A549 (cell line): ENCODE data around the gene TRNAU1AP. TPM values are rescaled to one million over a fixed set of nuclear protein-coding genes. Genes with fewer than 3 reads are reported as not detected.

Experiments
- ATAC-seq, 2 experiments: fragments of 200-7000 bp in 1 of 2; fragments of >200 bp in 1 of 2; cut with Nextera tagmentation in 1 of 2; cut with Tn5 transposase in 1 of 2; 3 replicates each; pipeline versions ENCODE4 v1.8.0 to v1.9.1; 2018 to 2020; ENCODE audit warnings: mild to moderate bottlenecking in 1 of 2, moderate library complexity in 1 of 2
- CTCF ChIA-PET: fragments of 300-600 bp; sonication (Branson Sonifier 250); formaldehyde crosslinking; extraction: SDS; loops from one replicate; lab custom pipeline; 2021; ENCODE audit warnings: antibody characterized with exemption, inconsistent platforms; lab: Yijun Ruan, JAX
- POLR2A ChIA-PET: fragments of 350-600 bp; formaldehyde crosslinking; extraction: SDS; loops from one replicate; lab custom pipeline; 2021; ENCODE audit warnings: antibody characterized with exemption, inconsistent platforms; lab: Yijun Ruan, JAX
- DNase-seq, 2 experiments: peaks; one replicate each; pipeline versions ENCODE4 v3.0.0 to v3.0.0-alpha.2; 2011 to 2016; ENCODE audit warnings: low read depth in 1 of 2, low spot score in 1 of 2
- FAIRE-seq: peaks from 2 replicates; lab custom pipeline; 2011; peaks lifted over from hg19 to GRCh38; lab: Jason Lieb, UNC
- H3K27ac ChIP-seq, 2 experiments: fragments of >200 bp; sonication (Bioruptor Twin); formaldehyde crosslinking; 3 replicates each; pipeline ENCODE4 v1.5.1; 2016 to 2017
- H3K4me1 ChIP-seq: fragments of >200 bp; sonication (Bioruptor Twin); formaldehyde crosslinking; 3 replicates; pipeline ENCODE4 v1.6.1; 2016
- H3K4me2 ChIP-seq: fragments of >200 bp; sonication (Bioruptor Twin); formaldehyde crosslinking; 3 replicates; pipeline ENCODE4 v1.6.1; 2016
- H3K4me3 ChIP-seq: fragments of >200 bp; sonication (Bioruptor Twin); formaldehyde crosslinking; 3 replicates; pipeline ENCODE4 v1.5.1; 2016
- H3K9me3 ChIP-seq: fragments of >200 bp; sonication (Bioruptor Twin); formaldehyde crosslinking; 3 replicates; pipeline ENCODE4 v1.6.1; 2016
- BCL3 ChIP-seq: fragments of >200 bp; sonication (Bioruptor Twin); formaldehyde crosslinking; IDR thresholded peaks from 3 replicates; pipeline ENCODE4 v1.6.1; 2016
- CBX8 ChIP-seq: fragments of 200-600 bp; sonication (generic); IDR thresholded peaks from 2 replicates; pipeline ENCODE4 v1.6.1; 2016
- CHD2 ChIP-seq: fragments of 150-350 bp; IDR thresholded peaks from 2 replicates; pipeline ENCODE4 v1.6.1; 2014; ENCODE audit warnings: low read length; ENCODE audit not compliant: partially characterized antibody
- CHD4 ChIP-seq: fragments of 200-600 bp; sonication (generic); IDR thresholded peaks from 2 replicates; pipeline ENCODE4 v1.6.1; 2016; ENCODE audit warnings: antibody characterized with exemption, mild to moderate bottlenecking, borderline replicate concordance
- CTCF ChIP-seq: fragments of >200 bp; sonication (Bioruptor Twin); formaldehyde crosslinking; IDR thresholded peaks from 3 replicates; pipeline ENCODE4 v1.5.1; 2016
- ELK1 ChIP-seq: fragments of 150-350 bp; IDR thresholded peaks from 2 replicates; pipeline ENCODE4 v1.6.1; 2014; ENCODE audit warnings: low read depth, mild to moderate bottlenecking, low read length
- ESRRA ChIP-seq: fragments of 150-350 bp; IDR thresholded peaks from 2 replicates; pipeline ENCODE4 v1.6.1; 2014; ENCODE audit warnings: mild to moderate bottlenecking, low read length, borderline replicate concordance
- FOSB ChIP-seq: fragments of 250-450 bp; sonication (Bioruptor Pico); IDR thresholded peaks from 2 replicates; pipeline ENCODE4 v1.5.0; 2020; ENCODE audit warnings: mild to moderate bottlenecking, moderate library complexity
- FOSL2 ChIP-seq, 2 experiments: fragments of 450-650 bp in 1 of 2; fragments of >200 bp in 1 of 2; sonication (Bioruptor Twin) in 1 of 2; formaldehyde crosslinking; IDR thresholded peaks; 2 replicates each; pipeline versions ENCODE4 v1.5.0 to v1.6.1; 2016 to 2020; ENCODE audit warnings: mild to moderate bottlenecking in 1 of 2, moderate library complexity in 1 of 2
- GATA3 ChIP-seq: IDR thresholded peaks from 2 replicates; pipeline ENCODE4 v1.6.1; 2012; ENCODE audit warnings: borderline replicate concordance
- HOXB13 ChIP-seq: fragments of 250-450 bp; sonication (Bioruptor Pico); IDR thresholded peaks from 2 replicates; pipeline ENCODE4 v1.5.0; 2020; ENCODE audit warnings: low read depth, mild to moderate bottlenecking, moderate library complexity
- HOXB5 ChIP-seq: fragments of 250-450 bp; sonication (Bioruptor Pico); IDR thresholded peaks from 2 replicates; pipeline ENCODE4 v1.5.0; 2020; ENCODE audit warnings: mild to moderate bottlenecking, moderate library complexity
- JUNB ChIP-seq: fragments of >200 bp; sonication (Bioruptor Twin); formaldehyde crosslinking; IDR thresholded peaks from 2 replicates; pipeline ENCODE4 v1.6.1; 2016
- KDM1A ChIP-seq: fragments of 200-600 bp; sonication (generic); IDR thresholded peaks from 2 replicates; pipeline ENCODE4 v1.6.1; 2016; ENCODE audit warnings: low read depth, mild to moderate bottlenecking
- KDM5A ChIP-seq: fragments of 200-600 bp; sonication (generic); IDR thresholded peaks from 2 replicates; pipeline ENCODE4 v1.6.1; 2016; ENCODE audit warnings: antibody characterized with exemption, mild to moderate bottlenecking
- MAFK ChIP-seq: fragments of 450-650 bp; IDR thresholded peaks from 2 replicates; pipeline ENCODE4 v1.6.1; 2014; ENCODE audit not compliant: partially characterized antibody
- MAX ChIP-seq: IDR thresholded peaks from 2 replicates; pipeline ENCODE4 v1.6.1; 2012
- MAZ ChIP-seq: fragments of 150-350 bp; IDR thresholded peaks from 2 replicates; pipeline ENCODE4 v1.6.1; 2014; ENCODE audit warnings: antibody characterized with exemption, low read depth, low read length, borderline replicate concordance
- NFE2L2 ChIP-seq: fragments of 150-350 bp; conservative IDR thresholded peaks from 2 replicates; pipeline ENCODE4 v1.6.1; 2014; ENCODE audit warnings: low read length
- PBX3 ChIP-seq: IDR thresholded peaks from 2 replicates; pipeline ENCODE4 v1.6.1; 2012
- RAD21 ChIP-seq, 2 experiments: fragments of >200 bp in 1 of 2; sonication (Bioruptor Twin) in 1 of 2; formaldehyde crosslinking in 1 of 2; IDR thresholded peaks in 1 of 2; conservative IDR thresholded peaks in 1 of 2; 2 replicates in 1 of 2; 3 replicates in 1 of 2; pipeline ENCODE4 v1.6.1; 2012 to 2018; ENCODE audit warnings: inconsistent platforms in 1 of 2
- RARB ChIP-seq: fragments of 250-450 bp; sonication (Bioruptor Pico); IDR thresholded peaks from 2 replicates; pipeline ENCODE4 v1.8.0; 2021; ENCODE audit warnings: mild to moderate bottlenecking, moderate library complexity
- RNF2 ChIP-seq: fragments of 200-600 bp; sonication (generic); IDR thresholded peaks from 2 replicates; pipeline ENCODE4 v1.6.1; 2016; ENCODE audit warnings: low read depth, mild to moderate bottlenecking, antibody characterized with exemption, moderate library complexity, borderline replicate concordance
- SMC3 ChIP-seq: fragments of >200 bp; sonication (Bioruptor Twin); formaldehyde crosslinking; IDR thresholded peaks from 3 replicates; pipeline ENCODE4 v1.6.1; 2018; ENCODE audit warnings: inconsistent platforms
- TFCP2L1 ChIP-seq: fragments of 250-450 bp; sonication (Bioruptor Pico); IDR thresholded peaks from 2 replicates; pipeline ENCODE4 v1.5.0; 2021; ENCODE audit warnings: mild to moderate bottlenecking
- ZFP36 ChIP-seq: fragments of 450-650 bp; IDR thresholded peaks from 2 replicates; pipeline ENCODE4 v1.6.1; 2014; ENCODE audit warnings: borderline replicate concordance; ENCODE audit not compliant: partially characterized antibody
- whole genome bisulfite sequencing: methylation state at CpG from one replicate; pipeline ENCODE4 v1.1.6; 2017; ENCODE audit errors: missing lambda C conversion rate; 5-methylcytosine and 5-hydroxymethylcytosine counted together
- polyA plus RNA-seq, 4 experiments: library from polyadenylated mRNA; depleted of rRNA in 3 of 4; stranded (reverse); fragments of >200 nt; fragmentation: RNase III in 1 of 4; extraction: RNeasy Plus Mini Kit Qiagen cat#74134 plus additional on column Dnase treatment in 1 of 4; gene quantifications; 2 replicates in 3 of 4; 3 replicates in 1 of 4; pipeline ENCODE4 v1.2.3, GENCODE V29; 2011 to 2017

The TRNAU1AP gene
- polyA plus RNA-seq, 2 of the 4 experiments (the other 2 are of a cell fraction): 14.5 to 23.8 TPM

DNA sequence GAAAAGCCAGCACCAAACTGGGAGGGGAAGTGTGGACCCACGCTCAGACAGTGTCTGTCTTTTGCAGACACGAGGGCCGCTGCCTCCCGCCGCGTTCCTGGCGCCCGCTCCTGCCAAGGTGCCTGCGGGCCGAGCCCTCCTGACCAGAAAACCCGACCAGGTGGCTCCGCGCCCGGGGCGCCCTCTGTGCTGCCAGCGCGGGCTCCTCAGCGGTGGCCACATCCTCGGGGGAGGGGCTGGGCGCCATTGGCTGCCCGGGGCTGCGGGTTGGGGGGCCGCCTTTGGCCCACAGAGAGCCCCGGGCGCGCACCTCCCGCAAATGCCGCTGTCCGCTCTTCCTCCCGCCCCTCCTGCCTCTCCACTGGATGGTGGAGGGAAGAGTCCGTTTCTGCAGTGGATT is 22.4 kb upstream of the TRNAU1AP start:
- H3K27ac ChIP-seq: no peak overlapping the region
- ChIA-PET CTCF (interaction anchor here (1.5 kb wide), 1 partner anchor 13 kb away, joined by 5 read pairs; no protein-coding TSS in a partner anchor), POLR2A (no interaction called here)
- no peak for FAIRE-seq
- no peak overlapping the region for H3K4me3 ChIP-seq
- WGBS: 92% methylated on average over 20 of the region's 31 CpGs
- no peak for TF ChIP-seq SMC3
- no peak for TF ChIP-seq MAX
- no peak for TF ChIP-seq PBX3
- no peak for TF ChIP-seq ESRRA
- TF ChIP-seq RNF2: no peak
- TF ChIP-seq HOXB5 (CRISPR knock-in tag): no peak
- no peak for TF ChIP-seq CHD4
- no peak for TF ChIP-seq KDM1A
- TF ChIP-seq NFE2L2: no peak
- no peak for TF ChIP-seq FOSL2 (IDR thresholded peaks at IDR 0.05)
- TF ChIP-seq FOSL2 (CRISPR knock-in tag; IDR thresholded peaks at IDR 0.05): no peak
- no peak for TF ChIP-seq CHD2
- no peak for TF ChIP-seq CTCF
- no peak for TF ChIP-seq CBX8
- TF ChIP-seq BCL3: no peak
- TF ChIP-seq JUNB: no peak
- no peak for TF ChIP-seq FOSB (CRISPR knock-in tag)
- TF ChIP-seq GATA3: no peak
- no peak for ATAC-seq
- H3K4me1 ChIP-seq: peaks cover 18% of the 10 kb centered on the region
- no peak overlapping the region for H3K4me2 ChIP-seq
- DNase-seq: no peak
- H3K9me3 ChIP-seq: no peaks in the 10 kb centered on the region

DNA sequence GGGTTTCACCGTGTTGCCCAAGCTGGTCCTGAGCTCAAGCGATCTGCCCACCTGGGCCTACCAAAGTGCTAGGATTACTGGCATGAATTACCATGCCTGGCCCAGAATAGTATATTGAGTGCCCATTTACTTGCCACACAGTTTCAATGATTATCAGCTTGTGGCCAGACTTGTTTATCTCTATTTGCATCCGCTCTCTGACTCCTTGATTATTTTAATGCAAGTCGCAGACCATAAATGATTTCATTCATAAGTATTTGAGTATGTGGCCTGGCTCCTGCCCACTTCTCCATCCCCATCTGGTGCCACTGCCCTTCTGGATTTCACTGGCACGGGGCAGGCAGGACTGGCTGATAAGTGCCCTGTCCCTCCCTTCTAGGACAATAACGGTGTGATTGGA is 18.2 kb upstream of the TRNAU1AP start:
- ChIA-PET CTCF (no interaction called here), POLR2A (interaction anchor here (0.6 kb wide), 1 partner anchor 18 kb away, joined by 3 read pairs; no protein-coding TSS in a partner anchor)
- Histone ChIP-seq H3K9me3 (no peaks in the 10 kb centered on the region), H3K4me3 (no peak overlapping the region), H3K4me1 (no peaks in the 10 kb centered on the region), H3K4me2 (no peak overlapping the region), H3K27ac (no peak overlapping the region)
- ATAC-seq (no peak), FAIRE-seq (no peak), DNase-seq (no peak)
- WGBS: 98% methylated on average over 5 of the region's 6 CpGs
- no peak for TF ChIP-seq HOXB13
- TF ChIP-seq NFE2L2: no peak
- no peak for TF ChIP-seq CTCF
- TF ChIP-seq ESRRA: no peak
- no peak for TF ChIP-seq PBX3
- TF ChIP-seq RNF2: no peak
- no peak for TF ChIP-seq FOSB (CRISPR knock-in tag)
- no peak for TF ChIP-seq MAFK
- TF ChIP-seq RAD21 (conservative IDR thresholded peaks at IDR 0.05 in 1 of 2, IDR thresholded peaks at IDR 0.05 in 1 of 2): no peak
- TF ChIP-seq ZFP36: no peak
- no peak for TF ChIP-seq FOSL2 (IDR thresholded peaks at IDR 0.05)
- no peak for TF ChIP-seq FOSL2 (CRISPR knock-in tag; IDR thresholded peaks at IDR 0.05)
- no peak for TF ChIP-seq BCL3
- TF ChIP-seq HOXB5 (CRISPR knock-in tag): no peak
- TF ChIP-seq TFCP2L1: no peak
- TF ChIP-seq RARB: no peak
- TF ChIP-seq MAZ: no peak
- TF ChIP-seq ELK1: no peak
- TF ChIP-seq KDM1A: no peak
- no peak for TF ChIP-seq KDM5A
